Endothelial cell of umbilical vein (primary cell): Measurements from ENCODE around the gene TESMIN. TPM values are rescaled to one million over a fixed set of nuclear protein-coding genes. Genes with fewer than 3 reads are reported as not detected.

ENCODE experiments used
- BruUV-seq: library from RNA; stranded (reverse); fragments of 400-500 nt; replicated peaks from 2 replicates; lab custom pipeline; 2021; lab: Mats Ljungman, UMichigan
- CTCF ChIA-PET: fragments of 300-600, 350-600 bp; sonication (Branson Sonifier 250); formaldehyde crosslinking; loops from one replicate; lab custom pipeline; 2021; ENCODE audit warnings: antibody characterized with exemption, inconsistent platforms; lab: Charles Lee
- POLR2A ChIA-PET: fragments of 300-600, 350-600 bp; sonication (Branson Sonifier 250); formaldehyde crosslinking; loops from one replicate; lab custom pipeline; 2021; ENCODE audit warnings: antibody characterized with exemption, inconsistent platforms; lab: Charles Lee
- DNase-seq: peaks from one replicate; pipeline ENCODE4 v3.0.0-alpha.2; 2011; ENCODE audit warnings: low read depth, low spot score
- FAIRE-seq: peaks from 2 replicates; lab custom pipeline; 2011; peaks lifted over from hg19 to GRCh38; lab: Jason Lieb, UNC
- H2AFZ ChIP-seq: 2 replicates; pipeline ENCODE4 v1.6.0; 2012; ENCODE audit warnings: low read depth, low read length, control low read depth, inconsistent platforms
- H3K27ac ChIP-seq: 2 replicates; pipeline ENCODE4 v1.5.1; 2011; ENCODE audit warnings: low read depth, mild to moderate bottlenecking, control low read depth, low read length, moderate library complexity; ENCODE audit not compliant: insufficient read depth
- H3K27me3 ChIP-seq, 2 experiments: 2 replicates each; pipeline versions ENCODE4 v1.6.0 to v1.6.1; 2011; ENCODE audit warnings: low read length in 2 of 2, mixed read lengths in 1 of 2; ENCODE audit not compliant: control insufficient read depth in 2 of 2, insufficient read depth in 2 of 2
- H3K36me3 ChIP-seq, 2 experiments: 2 replicates in 1 of 2; 3 replicates in 1 of 2; pipeline ENCODE4 v1.5.1; 2011; ENCODE audit warnings: low read length in 2 of 2, mild to moderate bottlenecking in 1 of 2, moderate library complexity in 1 of 2; ENCODE audit not compliant: control insufficient read depth in 2 of 2, insufficient read depth in 2 of 2; ENCODE audit errors: extremely low read depth in 1 of 2
- H3K4me1 ChIP-seq: 3 replicates; pipeline ENCODE4 v1.5.1; 2011; ENCODE audit warnings: mild to moderate bottlenecking, low read length; ENCODE audit not compliant: control insufficient read depth, insufficient read depth; ENCODE audit errors: extremely low read depth
- H3K4me2 ChIP-seq: 2 replicates; pipeline ENCODE4 v1.6.1; 2011; ENCODE audit warnings: low read length, control low read depth, mixed read lengths; ENCODE audit not compliant: insufficient read depth
- H3K4me3 ChIP-seq, 3 experiments: fragments of 200-600 bp in 1 of 3; sonication (generic), shearing (Covaris generic) in 1 of 3; replicated peaks in 1 of 3; 2 replicates each; pipeline ENCODE4 v1.5.1; 2011 to 2016; ENCODE audit warnings: control low read depth in 3 of 3, low read length in 3 of 3, mild to moderate bottlenecking in 2 of 3, inconsistent platforms in 1 of 3, low read depth in 1 of 3, moderate library complexity in 1 of 3; ENCODE audit not compliant: insufficient read depth in 1 of 3
- H3K79me2 ChIP-seq: 2 replicates; pipeline ENCODE4 v1.6.0; 2012; ENCODE audit warnings: low read length, inconsistent platforms; ENCODE audit not compliant: control insufficient read depth, insufficient read depth
- H3K9ac ChIP-seq: replicated peaks from 2 replicates; pipeline ENCODE3; 2011; ENCODE audit warnings: low read length, control low read depth; ENCODE audit not compliant: insufficient read depth; ENCODE audit errors: extremely low read depth
- H3K9me1 ChIP-seq: replicated peaks from 3 replicates; pipeline ENCODE4 v1.6.0; 2011; ENCODE audit warnings: mild to moderate bottlenecking, low read length; ENCODE audit not compliant: control insufficient read depth, insufficient read depth; ENCODE audit errors: extremely low read depth
- H3K9me3 ChIP-seq: replicated peaks from 2 replicates; pipeline ENCODE4 v1.5.1; 2012; ENCODE audit warnings: low read length, inconsistent platforms; ENCODE audit not compliant: control insufficient read depth, insufficient read depth
- H4K20me1 ChIP-seq: replicated peaks from 2 replicates; pipeline ENCODE3; 2011; ENCODE audit warnings: mild to moderate bottlenecking, low read length; ENCODE audit not compliant: control insufficient read depth, insufficient read depth; ENCODE audit errors: extremely low read depth
- CTCF ChIP-seq, 2 donors: IDR thresholded peaks; 1 replicate in 1 of 2; 2 replicates in 1 of 2; pipeline ENCODE4 v1.5.1; 2011; ENCODE audit warnings: low read length in 2 of 2, mild to moderate bottlenecking in 2 of 2, moderate library complexity in 2 of 2, control low read depth in 1 of 2, inconsistent platforms in 1 of 2, low read depth in 1 of 2; ENCODE audit not compliant: insufficient read depth in 1 of 2; ENCODE audit errors: extremely low read depth in 1 of 2
- EZH2 ChIP-seq: IDR thresholded peaks from 2 replicates; pipeline ENCODE4 v1.6.1; 2012; ENCODE audit warnings: borderline replicate concordance, low read depth, mild to moderate bottlenecking, moderate library complexity, low read length, inconsistent platforms; ENCODE audit not compliant: severe bottlenecking
- FOS ChIP-seq: IDR thresholded peaks from 2 replicates; pipeline ENCODE4 v1.6.1; 2011; ENCODE audit warnings: mild to moderate bottlenecking, low read length, moderate library complexity, borderline replicate concordance; ENCODE audit not compliant: insufficient read depth
- GATA2 ChIP-seq: IDR thresholded peaks from 2 replicates; pipeline ENCODE4 v1.7.0; 2011; ENCODE audit warnings: low read depth, mild to moderate bottlenecking, moderate library complexity, mixed read lengths, low read length; ENCODE audit not compliant: insufficient read length, insufficient read depth
- JUN ChIP-seq: IDR thresholded peaks from 2 replicates; pipeline ENCODE4 v1.6.1; 2011; ENCODE audit warnings: borderline replicate concordance, low read depth; ENCODE audit not compliant: insufficient read length, insufficient read depth
- MAX ChIP-seq: IDR thresholded peaks from 2 replicates; pipeline ENCODE4 v1.6.1; 2011; ENCODE audit not compliant: insufficient read depth, insufficient read length
- MYC ChIP-seq: IDR thresholded peaks from one replicate; pipeline ENCODE4 v1.6.1; 2011; ENCODE audit warnings: mild to moderate bottlenecking, low read depth, low read length
- POLR2A ChIP-seq: IDR thresholded peaks from 2 replicates; pipeline ENCODE4 v1.6.1; 2012; ENCODE audit warnings: low read depth, mild to moderate bottlenecking, control low read depth, low read length
- POLR2AphosphoS5 ChIP-seq: IDR thresholded peaks from 2 replicates; pipeline ENCODE4 v1.6.1; 2012; ENCODE audit warnings: low read depth, mild to moderate bottlenecking, control low read depth, low read length, moderate library complexity; ENCODE audit not compliant: insufficient read depth
- dilution Hi-C: fragments of 300-500 bp; cut with MboI; formaldehyde crosslinking; loops from one replicate; pipeline ENCODE4 v1.15.0; 2019; ENCODE audit warnings: low sequenced_read_pairs; ENCODE audit not compliant: extremely low pct_ligation_motif_present
- intact Hi-C: fragments of 100-400 bp; cut with micrococcal nuclease; formaldehyde crosslinking; loops from one replicate; pipeline ENCODE4 v1.10.0; 2022
- polyA plus RNA-seq, 4 experiments: library from polyadenylated mRNA; depleted of rRNA in 3 of 4; stranded (reverse) in 3 of 4; unstranded in 1 of 4; fragments of >200 nt; gene quantifications; 2 replicates each; pipeline versions ENCODE4 v1.2.1 to v1.2.3, GENCODE V29; 2011 to 2012; ENCODE audit warnings: missing spikeins in 1 of 4
- total RNA-seq: library from RNA; stranded (reverse); gene quantifications from 2 replicates; pipeline ENCODE4 v1.2.3, GENCODE V29; 2021

Gene TESMIN
- total and polyA plus RNA-seq, 2 donors (not counting 3 experiments of a cell fraction or from before 2014, with no cell fraction given) = 1.7 to 6.1 TPM

- Histone ChIP-seq H3K27ac (no peak overlapping the region), H3K36me3 (no peaks in the 10 kb centered on the region), H4K20me1 (no peaks in the 10 kb centered on the region), H2AFZ (no peak overlapping the region), H3K9me3 (no peaks in the 10 kb centered on the region), H3K4me2 (no peak overlapping the region), H3K9me1 (no peaks in the 10 kb centered on the region), H3K79me2 (no peaks in the 10 kb centered on the region), H3K9ac (no peak overlapping the region), H3K4me3 (no peak overlapping the region), H3K4me1 (no peaks in the 10 kb centered on the region), H3K27me3 (peaks cover 2 to 17% of the 10 kb centered on the region in 2 experiments)
- ChIA-PET POLR2A (interaction anchor here (0.5 kb wide), 1 partner anchor 219 kb away, joined by 6 read pairs; no protein-coding TSS in a partner anchor), CTCF (no interaction called here)
- FAIRE-seq (no peak), DNase-seq (no peak)
- TF ChIP-seq JUN = no peak
- TF ChIP-seq CTCF (IDR thresholded peaks at IDR 0.05; ENCODE audit: extremely low read depth in 1 of 2, insufficient read depth in 1 of 2, low read depth in 1 of 2, low read length in 2 of 2) = no peak
- TF ChIP-seq FOS = no peak
- TF ChIP-seq EZH2 = no peak
- TF ChIP-seq POLR2A = no peak
- TF ChIP-seq MYC = no peak
- no peak for TF ChIP-seq MAX
- TF ChIP-seq GATA2 = no peak
- TF ChIP-seq POLR2AphosphoS5 = no peak
- dilution Hi-C loops = no loop called here
- no TSS peak for BruUV-seq
- intact Hi-C loops = no loop called here
Observed at GRCh38 chr11:68693484-68693882, 57.8 kb downstream of the TESMIN start.
